Muscle of leg (tissue), 11 donors: ENCODE data around the gene APBA1. TPM values are rescaled to one million over a fixed set of nuclear protein-coding genes. Genes with fewer than 3 reads are reported as not detected.
A peak's percentile ranks its signal among the peaks of the same experiment; 100 is the strongest.
"Not testable (repeated sequence)": the region's sequence is repeated elsewhere in the genome, so short reads cannot be mapped to it uniquely, and the experiment has no call there.

Experiments used
- DNase-seq: peaks from one replicate; pipeline ENCODE4 v3.0.0; 2013
- H3K27ac ChIP-seq: one replicate; pipeline ENCODE4 v1.5.1; 2013; ENCODE audit warnings: mild to moderate bottlenecking, low read length, control low read depth
- H3K27me3 ChIP-seq: one replicate; pipeline ENCODE4 v1.6.1; 2013; ENCODE audit warnings: low read length; ENCODE audit not compliant: control insufficient read depth, insufficient read depth
- H3K36me3 ChIP-seq: one replicate; pipeline ENCODE4 v1.6.1; 2013; ENCODE audit warnings: low read length; ENCODE audit not compliant: control insufficient read depth, insufficient read depth
- H3K4me1 ChIP-seq: one replicate; pipeline ENCODE4 v1.6.1; 2013; ENCODE audit warnings: low read length; ENCODE audit not compliant: control insufficient read depth, insufficient read depth
- H3K4me3 ChIP-seq: one replicate; pipeline ENCODE4 v1.5.1; 2013; ENCODE audit warnings: low read length, control low read depth
- H3K9me3 ChIP-seq: replicated peaks from 2 replicates; pipeline ENCODE4 v1.6.1; 2013; ENCODE audit warnings: low read depth, low read length; ENCODE audit not compliant: control insufficient read depth
- WGBS: methylation state at CpG from one replicate; pipeline ENCODE4 v1.1.5; 2013; ENCODE audit warnings: missing lambda C conversion rate; ENCODE audit not compliant: insufficient coverage; 5-methylcytosine and 5-hydroxymethylcytosine counted together
- polyA plus RNA-seq, 8 donors: library from polyadenylated mRNA; unstranded; fragments of 120-200 nt; gene quantifications; one replicate each; pipeline versions ENCODE4 v1.2.1 to v1.2.3, GENCODE V29; 2013; ENCODE audit warnings: inconsistent platforms in 1 of 8, low replicate concordance in 1 of 8; ENCODE audit not compliant: insufficient read length in 8 of 8, insufficient read depth in 1 of 8
- total RNA-seq: library from RNA; stranded (reverse); fragments of 120-200 nt; gene quantifications from one replicate; pipeline ENCODE4 v1.2.4, GENCODE V29; 2013

APBA1 gene
- total and polyA plus RNA-seq, 9 donors, result 5.3 to 13.3 (median 7.8) TPM

GRCh38 chr9:69599232-69599971 is 72.8 kb downstream of the APBA1 start:
- H3K9me3 ChIP-seq, result no peaks in the 10 kb centered on the region
- H3K27me3 ChIP-seq, result no peaks in the 10 kb centered on the region
- WGBS, result 43% methylated on average over 5 of the region's 8 CpGs
- H3K4me1 ChIP-seq, result peaks cover 3% of the 10 kb centered on the region
- H3K36me3 ChIP-seq, result no peaks in the 10 kb centered on the region
- H3K4me3 ChIP-seq, result no peak overlapping the region
- no peak for DNase-seq
- no peak overlapping the region for H3K27ac ChIP-seq

GRCh38 chr9:69596906-69597305 is 75.3 kb downstream of the APBA1 start:
- DNase-seq, H3K4me3 ChIP-seq: not testable (repeated sequence)
- WGBS, result 60% methylated on average over 1 of the region's 1 CpG

GRCh38 chr9:69594180-69594579 is 78.0 kb downstream of the APBA1 start:
- Histone ChIP-seq H3K4me3 (no peak overlapping the region), H3K27me3 (no peaks in the 10 kb centered on the region), H3K36me3 (no peaks in the 10 kb centered on the region), H3K9me3 (no peaks in the 10 kb centered on the region), H3K27ac (peak overlapping the region; percentile 29), H3K4me1 (peaks cover 15% of the 10 kb centered on the region)
- no peak for DNase-seq
- WGBS, result 86% methylated on average over 2 of the region's 2 CpGs

More at GRCh38 chr9:69596906-69597305, 75.3 kb downstream of the APBA1 start:
- not testable (repeated sequence) for H3K27me3 ChIP-seq, H3K4me1 ChIP-seq, H3K27ac ChIP-seq, H3K9me3 ChIP-seq, H3K36me3 ChIP-seq

GRCh38 chr9:69593756-69594155 is 78.4 kb downstream of the APBA1 start:
- Histone ChIP-seq H3K27ac (peak overlapping the region; percentile 29), H3K4me3 (no peak overlapping the region), H3K36me3 (no peaks in the 10 kb centered on the region), H3K4me1 (peaks cover 15% of the 10 kb centered on the region), H3K27me3 (no peaks in the 10 kb centered on the region), H3K9me3 (no peaks in the 10 kb centered on the region)
- DNase-seq, result peak; percentile 53
- 37% methylated on average over 2 of the region's 5 CpGs for WGBS

- peak; percentile 87 for DNase-seq
- H3K9me3 ChIP-seq, result no peaks in the 10 kb centered on the region
- WGBS, result no CpG with 5 or more reads among the region's 3 CpGs
- no peaks in the 10 kb centered on the region for H3K27me3 ChIP-seq
- no peaks in the 10 kb centered on the region for H3K36me3 ChIP-seq
- H3K4me3 ChIP-seq, result no peak overlapping the region
- peaks cover 15% of the 10 kb centered on the region for H3K4me1 ChIP-seq
- peak overlapping the region; percentile 9 for H3K27ac ChIP-seq
Observed at GRCh38 chr9:69593301-69593700, 78.9 kb downstream of the APBA1 start.

GRCh38 chr9:69590266-69590665 is 81.9 kb downstream of the APBA1 start:
- Histone ChIP-seq H3K4me3 (no peak overlapping the region), H3K27ac (no peak overlapping the region), H3K4me1 (peaks cover 15% of the 10 kb centered on the region), H3K36me3 (no peaks in the 10 kb centered on the region), H3K27me3 (no peaks in the 10 kb centered on the region), H3K9me3 (no peaks in the 10 kb centered on the region)
- WGBS, result 69% methylated on average over 3 of the region's 5 CpGs
- DNase-seq, result no peak

GRCh38 chr9:69589156-69589555 is 83.0 kb downstream of the APBA1 start:
- H3K36me3 ChIP-seq, result no peaks in the 10 kb centered on the region
- H3K27me3 ChIP-seq, result no peaks in the 10 kb centered on the region
- WGBS, result no CpG with 5 or more reads among the region's 3 CpGs
- no peak overlapping the region for H3K27ac ChIP-seq
- peaks cover 14% of the 10 kb centered on the region for H3K4me1 ChIP-seq
- H3K9me3 ChIP-seq, result no peaks in the 10 kb centered on the region
- H3K4me3 ChIP-seq, result no peak overlapping the region
- DNase-seq, result no peak

GRCh38 chr9:69585571-69585970 is 86.6 kb downstream of the APBA1 start:
- Histone ChIP-seq H3K4me1 (peaks cover 7% of the 10 kb centered on the region), H3K4me3 (no peak overlapping the region), H3K27me3 (no peaks in the 10 kb centered on the region), H3K36me3 (no peaks in the 10 kb centered on the region), H3K27ac (no peak overlapping the region), H3K9me3 (no peaks in the 10 kb centered on the region)
- no peak for DNase-seq
- WGBS, result 70% methylated on average over 2 of the region's 2 CpGs

GRCh38 chr9:69584759-69585158 is 87.4 kb downstream of the APBA1 start:
- Histone ChIP-seq H3K27me3 (no peaks in the 10 kb centered on the region), H3K4me3 (no peak overlapping the region), H3K27ac (no peak overlapping the region), H3K4me1 (peaks cover 2% of the 10 kb centered on the region), H3K9me3 (no peaks in the 10 kb centered on the region), H3K36me3 (no peaks in the 10 kb centered on the region)
- DNase-seq, result no peak

GRCh38 chr9:69583645-69584234 is 88.4 kb downstream of the APBA1 start:
- Histone ChIP-seq H3K36me3 (no peaks in the 10 kb centered on the region), H3K4me3 (no peak overlapping the region), H3K4me1 (peaks cover 4% of the 10 kb centered on the region), H3K27me3 (no peaks in the 10 kb centered on the region), H3K9me3 (no peaks in the 10 kb centered on the region), H3K27ac (no peak overlapping the region)
- no peak for DNase-seq
- WGBS, result 80% methylated on average over 1 of the region's 5 CpGs
